KBM-7 (cell line): ENCODE measurements around the gene LIMD2.

ENCODE experiments used
- DNase-seq: peaks from one replicate; pipeline ENCODE4 v3.0.0-alpha.2; 2015
- in situ Hi-C: fragments of 300-500 bp; cut with MboI; formaldehyde crosslinking; loops from 2 replicates; pipeline ENCODE4 v1.14.3; 2020; ENCODE audit warnings: low sequenced_read_pairs, low pct_unique_long_range_greater_than_20kb, mixed read lengths

Gene LIMD2

GRCh38 chr17:63702721-63703015, 2.7 kb upstream of the LIMD2 start:
- DNase-seq: no peak

GRCh38 chr17:63701868-63702720, 2.2 kb upstream of the LIMD2 start:
- peak; percentile 67 for DNase-seq
- in situ Hi-C loops: no loop called here

More at GRCh38 chr17:63702721-63703015, 2.7 kb upstream of the LIMD2 start:
- in situ Hi-C loops: no loop called here

- in situ Hi-C loops: no loop called here
- no peak for DNase-seq
Measured at GRCh38 chr17:63701456-63701820, 1.5 kb upstream of the LIMD2 start.

- in situ Hi-C loops: no loop called here
- no peak for DNase-seq
Measured at GRCh38 chr17:63700528-63701455, 867 bp upstream of the LIMD2 start.

GRCh38 chr17:63698886-63699637, 863 bp downstream of the LIMD2 start:
- peak; percentile 92 for DNase-seq
- in situ Hi-C loops: no loop called here

GRCh38 chr17:63698381-63698885, 1.5 kb downstream of the LIMD2 start:
- DNase-seq: no peak
- in situ Hi-C loops: no loop called here

- in situ Hi-C loops: no loop called here
- DNase-seq: peak; percentile 96
Measured at GRCh38 chr17:63697341-63698286, 2.3 kb downstream of the LIMD2 start.

- in situ Hi-C loops: no loop called here
- peak; percentile 71 for DNase-seq
Measured at GRCh38 chr17:63696381-63696961, 3.5 kb downstream of the LIMD2 start.

GRCh38 chr17:63695889-63696288, 4.0 kb downstream of the LIMD2 start:
- in situ Hi-C loops: no loop called here
- DNase-seq: no peak

- DNase-seq: no peak
- in situ Hi-C loops: no loop called here
Measured at GRCh38 chr17:63694950-63695773, 4.8 kb downstream of the LIMD2 start.

GRCh38 chr17:63694229-63694949, 5.5 kb downstream of the LIMD2 start:
- in situ Hi-C loops: no loop called here
- DNase-seq: no peak

GRCh38 chr17:63693411-63694113, 6.4 kb downstream of the LIMD2 start:
- in situ Hi-C loops: no loop called here
- DNase-seq: no peak

- in situ Hi-C loops: no loop called here
Measured at GRCh38 chr17:63692195-63692816, 7.6 kb downstream of the LIMD2 start.

GRCh38 chr17:63689479-63689878, 10.4 kb downstream of the LIMD2 start:
- in situ Hi-C loops: no loop called here
- no peak for DNase-seq

More at GRCh38 chr17:63692195-63692816, 7.6 kb downstream of the LIMD2 start:
- no peak for DNase-seq

- in situ Hi-C loops: no loop called here
- DNase-seq: no peak
Measured at GRCh38 chr17:63688396-63689020, 11.4 kb downstream of the LIMD2 start.
